ENCODE results near the gene SMAD7.

SMAD7 gene

DNA sequence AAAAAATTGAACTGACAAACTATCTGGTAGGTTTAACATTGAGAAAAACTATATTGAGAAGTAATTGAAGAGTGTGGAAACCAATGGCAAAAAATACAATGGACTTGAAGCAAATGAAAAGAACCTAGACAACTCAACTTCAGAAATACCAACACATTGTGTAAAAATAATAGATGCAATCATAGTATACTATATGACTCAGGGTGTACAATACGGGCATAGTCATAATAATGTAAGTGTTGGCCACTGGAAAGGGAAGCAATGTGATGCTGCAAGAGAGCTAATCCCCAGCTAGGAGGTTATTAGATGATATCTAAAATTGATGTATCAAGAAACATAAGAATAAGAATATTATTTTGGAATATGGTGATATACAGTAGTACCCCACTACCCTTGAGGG lies 45.3 kb downstream of the SMAD7 start:
- Mint-ChIP-seq H3K4me3 (no peak overlapping the region), H3K4me1 (ENCODE audit: low read depth) (peaks cover 66% of the 10 kb centered on the region), H3K27me3 (peaks cover 4% of the 10 kb centered on the region), H3K27ac (no peak overlapping the region), H3K9me3 (peaks cover 15% of the 10 kb centered on the region), H3K36me3 (ENCODE audit: low read depth) (peaks cover 12% of the 10 kb centered on the region)
- intact Hi-C loops (cut with micrococcal nuclease) = no loop called here

DNA sequence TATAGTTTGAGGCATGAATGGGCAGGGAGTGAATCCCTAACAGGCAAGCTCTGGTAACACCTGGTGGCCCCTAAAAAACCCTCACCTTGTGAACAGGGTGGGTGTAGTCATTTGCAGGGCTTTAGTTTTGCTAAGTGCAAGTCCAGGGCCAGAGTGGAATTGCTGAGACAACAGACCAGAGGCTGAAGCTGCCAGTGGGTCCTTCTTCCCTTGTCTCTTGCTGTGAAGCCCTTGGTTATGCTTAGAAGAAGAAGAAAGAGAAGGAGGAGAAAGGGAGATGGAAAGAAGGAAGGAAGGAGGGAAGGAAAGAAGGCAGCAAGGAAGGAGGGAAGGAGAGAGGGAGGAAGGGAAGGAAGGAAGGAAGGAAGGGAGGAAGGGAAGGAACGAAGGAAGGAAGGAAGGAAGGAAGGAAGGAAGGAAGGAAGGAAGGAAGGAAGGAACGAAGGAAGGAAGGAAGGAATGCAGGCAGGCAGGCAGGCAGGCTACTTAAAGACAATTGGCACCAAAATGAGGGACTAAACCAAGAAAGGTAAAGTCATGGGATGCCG lies 45.8 kb downstream of the SMAD7 start:
- intact Hi-C loops (cut with micrococcal nuclease) = no loop called here
- H3K27ac Mint-ChIP-seq = peak overlapping the region; percentile 93
- H3K4me3 Mint-ChIP-seq = no peak overlapping the region
- peaks cover 15% of the 10 kb centered on the region for H3K9me3 Mint-ChIP-seq
- H3K36me3 Mint-ChIP-seq (ENCODE audit: low read depth) = peaks cover 12% of the 10 kb centered on the region
- H3K4me1 Mint-ChIP-seq (ENCODE audit: low read depth) = peaks cover 71% of the 10 kb centered on the region
- peaks cover 4% of the 10 kb centered on the region for H3K27me3 Mint-ChIP-seq

DNA sequence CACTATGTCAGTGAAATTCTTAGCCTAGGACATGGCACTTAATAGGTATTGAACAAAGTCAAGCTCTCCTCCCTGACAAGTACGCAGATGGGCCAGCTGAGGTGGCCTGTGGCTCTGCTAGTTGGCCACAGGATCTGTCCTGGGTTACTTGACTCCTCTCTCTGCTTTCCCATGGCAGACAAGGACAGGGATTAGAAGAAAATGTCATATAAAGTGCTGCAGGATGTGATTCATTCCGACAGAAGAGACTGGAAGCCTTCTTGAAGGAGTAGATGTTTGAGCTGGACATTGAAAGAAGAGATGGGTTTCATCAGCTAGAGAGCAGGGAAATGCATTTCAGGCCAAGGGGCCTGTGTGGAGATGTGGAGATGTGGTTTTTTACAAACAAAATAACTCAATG lies 46.7 kb downstream of the SMAD7 start:
- peaks cover 15% of the 10 kb centered on the region for H3K9me3 Mint-ChIP-seq
- H3K27me3 Mint-ChIP-seq = peaks cover 4% of the 10 kb centered on the region
- peaks cover 77% of the 10 kb centered on the region for H3K4me1 Mint-ChIP-seq (ENCODE audit: low read depth)
- no peak overlapping the region for H3K4me3 Mint-ChIP-seq
- H3K36me3 Mint-ChIP-seq (ENCODE audit: low read depth) = peaks cover 12% of the 10 kb centered on the region
- intact Hi-C loops (cut with micrococcal nuclease) = no loop called here
- H3K27ac Mint-ChIP-seq = peak overlapping the region; percentile 93

DNA sequence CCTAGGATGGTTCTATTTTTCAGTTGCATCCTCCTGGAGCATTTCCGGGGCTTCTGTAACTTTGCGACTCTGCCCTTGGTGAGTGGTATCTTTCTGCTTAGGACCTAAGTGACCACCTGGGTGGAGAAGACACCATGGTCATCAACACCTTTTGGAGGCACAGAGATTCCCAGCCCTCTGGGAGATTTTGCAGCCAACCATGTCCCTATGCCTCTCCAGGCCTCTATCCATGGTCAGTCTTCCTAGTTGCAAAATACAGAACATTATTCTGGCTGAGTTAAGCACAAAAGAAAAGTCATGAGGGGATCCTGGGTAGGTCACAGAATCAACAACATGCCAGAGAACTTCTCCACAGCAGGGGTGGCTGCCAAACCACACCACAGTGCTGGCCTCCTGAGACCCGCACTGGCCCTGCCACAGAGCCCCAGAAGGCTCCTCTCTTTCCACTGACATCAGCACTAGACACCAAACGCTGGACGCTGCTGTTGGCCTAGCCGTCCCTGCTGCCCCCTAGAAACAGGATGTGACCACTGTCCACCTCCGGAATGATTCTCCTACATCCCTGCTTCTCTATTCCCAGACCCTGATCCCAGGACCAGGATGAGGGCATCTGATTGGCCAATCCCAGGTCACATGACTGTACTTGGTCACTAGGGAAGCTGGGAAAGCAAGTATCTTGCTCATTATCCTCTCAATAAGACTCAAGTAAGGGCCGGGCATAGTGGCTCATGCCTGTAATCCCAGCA lies 47.7 kb downstream of the SMAD7 start:
- H3K4me1 Mint-ChIP-seq (ENCODE audit: low read depth) = peaks cover 80% of the 10 kb centered on the region
- H3K27me3 Mint-ChIP-seq = peaks cover 4% of the 10 kb centered on the region
- H3K36me3 Mint-ChIP-seq (ENCODE audit: low read depth) = peaks cover 12% of the 10 kb centered on the region
- H3K4me3 Mint-ChIP-seq = no peak overlapping the region
- H3K27ac Mint-ChIP-seq = peak overlapping the region; percentile 93
- peaks cover 15% of the 10 kb centered on the region for H3K9me3 Mint-ChIP-seq
- intact Hi-C loops (cut with micrococcal nuclease) = no loop called here

DNA sequence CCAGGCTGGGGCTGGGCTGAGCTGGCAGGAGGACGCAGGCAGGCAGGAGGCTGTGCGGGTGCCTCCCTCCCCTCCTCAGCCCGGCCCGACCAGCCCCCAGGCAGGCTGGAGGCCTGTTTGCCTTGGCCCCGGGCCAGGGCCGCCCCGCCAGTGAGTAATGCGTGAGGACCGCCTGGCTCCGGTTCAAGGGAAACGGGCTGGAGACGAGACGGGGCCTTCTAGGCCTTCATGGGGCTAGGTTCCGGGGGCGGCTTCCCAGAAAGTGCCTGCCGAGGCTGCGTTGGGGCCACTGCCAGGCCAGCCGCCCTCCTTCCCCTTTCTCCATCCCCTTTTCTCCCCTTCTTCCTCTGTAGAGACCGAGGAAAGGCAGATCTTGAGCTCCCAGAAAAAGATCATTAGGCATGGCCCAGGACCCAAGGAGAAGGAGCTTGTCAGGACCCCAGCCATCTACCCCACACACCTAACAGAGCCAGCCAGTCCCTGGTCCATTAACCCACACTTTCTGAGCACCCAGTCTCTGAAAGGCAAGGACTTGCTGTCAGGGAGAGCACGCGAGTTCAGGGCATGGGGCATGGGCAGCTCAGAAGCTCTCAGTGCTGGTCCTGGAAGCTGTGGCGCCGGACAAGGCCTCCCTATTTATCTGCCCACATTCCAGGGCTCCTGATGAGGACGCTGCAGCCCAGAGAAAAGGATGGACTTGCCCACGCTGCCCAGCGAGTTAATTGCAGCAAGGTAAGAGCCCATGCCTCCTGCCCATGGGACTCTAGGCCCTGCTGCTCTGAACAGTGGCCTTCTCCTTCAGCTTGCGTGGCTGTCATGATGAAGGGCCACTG lies 48.5 kb downstream of the SMAD7 start:
- peaks cover 12% of the 10 kb centered on the region for H3K36me3 Mint-ChIP-seq (ENCODE audit: low read depth)
- H3K27ac Mint-ChIP-seq = peak overlapping the region; percentile 93
- intact Hi-C loops (cut with micrococcal nuclease) = no loop called here
- peak overlapping the region; percentile 26 for H3K4me3 Mint-ChIP-seq
- peaks cover 15% of the 10 kb centered on the region for H3K9me3 Mint-ChIP-seq
- peaks cover 86% of the 10 kb centered on the region for H3K4me1 Mint-ChIP-seq (ENCODE audit: low read depth)
- H3K27me3 Mint-ChIP-seq = peaks cover 4% of the 10 kb centered on the region

DNA sequence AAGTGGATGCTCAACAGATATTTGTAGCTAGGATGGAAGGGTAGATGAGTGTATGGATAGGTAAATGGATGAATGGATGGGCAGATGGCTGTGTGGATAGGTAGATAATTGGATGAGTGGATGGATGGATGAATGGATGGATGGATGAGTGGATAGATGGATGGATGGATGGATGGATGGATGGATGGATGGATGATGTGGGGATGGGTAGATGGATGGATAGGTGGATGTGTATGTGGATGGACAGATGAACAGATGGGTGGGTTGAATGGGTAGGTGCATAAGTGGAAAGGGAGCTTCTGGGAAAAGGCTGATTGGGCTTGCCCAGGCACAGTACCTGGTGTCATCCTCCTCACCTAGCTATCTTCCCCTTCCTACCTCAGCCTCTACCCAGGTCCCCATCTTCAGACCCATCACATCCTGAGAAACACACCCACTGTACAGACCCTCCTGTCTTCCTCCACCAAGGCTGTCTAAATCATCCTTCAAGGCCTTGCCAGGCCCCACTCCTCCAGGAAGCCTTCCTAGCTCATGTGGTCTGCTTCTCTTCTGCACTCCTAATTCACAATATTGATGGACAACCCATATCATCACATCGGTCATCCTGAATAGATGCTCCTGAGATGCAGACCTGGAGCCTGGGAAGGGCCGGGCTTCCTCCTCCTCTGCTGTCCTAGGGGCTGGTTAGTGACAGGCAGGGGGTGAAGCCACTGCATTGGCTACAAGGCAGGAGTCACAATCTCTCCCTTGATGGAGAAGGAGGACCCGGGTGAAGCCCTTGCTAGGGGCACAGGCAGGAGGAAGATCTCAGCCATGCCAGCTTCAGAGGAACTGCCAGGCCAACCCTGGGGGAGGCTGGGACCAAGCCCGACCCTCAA lies 49.4 kb downstream of the SMAD7 start:
- H3K36me3 Mint-ChIP-seq (ENCODE audit: low read depth) = peaks cover 12% of the 10 kb centered on the region
- H3K27ac Mint-ChIP-seq = peak overlapping the region; percentile 93
- peaks cover 15% of the 10 kb centered on the region for H3K9me3 Mint-ChIP-seq
- intact Hi-C loops (cut with micrococcal nuclease) = no loop called here
- no peak overlapping the region for H3K4me3 Mint-ChIP-seq
- peaks cover 3% of the 10 kb centered on the region for H3K27me3 Mint-ChIP-seq
- peaks cover 91% of the 10 kb centered on the region for H3K4me1 Mint-ChIP-seq (ENCODE audit: low read depth)

DNA sequence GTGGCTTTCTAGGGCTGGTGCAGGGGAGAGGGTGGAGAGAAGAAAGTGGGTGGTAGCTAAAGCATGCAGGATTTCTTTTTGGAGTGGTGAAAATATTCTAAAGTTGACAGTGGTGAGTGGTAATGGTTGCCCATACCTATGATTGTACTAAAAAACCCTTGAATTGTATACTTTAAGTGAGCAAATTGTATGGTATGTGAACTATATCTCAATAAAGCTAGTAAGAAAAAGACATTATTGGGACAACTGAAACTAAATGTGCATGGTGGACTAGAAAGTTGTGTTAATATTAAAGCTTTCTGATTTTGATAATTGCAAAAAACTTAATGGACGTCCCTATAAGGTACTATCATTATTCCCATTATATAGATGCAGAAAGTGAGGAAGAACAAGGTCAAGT lies 50.3 kb downstream of the SMAD7 start:
- intact Hi-C loops (cut with micrococcal nuclease) = no loop called here
- Mint-ChIP-seq H3K4me3 (no peak overlapping the region), H3K4me1 (ENCODE audit: low read depth) (peaks cover 92% of the 10 kb centered on the region), H3K36me3 (ENCODE audit: low read depth) (peaks cover 12% of the 10 kb centered on the region), H3K27me3 (peaks cover 3% of the 10 kb centered on the region), H3K27ac (no peak overlapping the region), H3K9me3 (peaks cover 15% of the 10 kb centered on the region)

DNA sequence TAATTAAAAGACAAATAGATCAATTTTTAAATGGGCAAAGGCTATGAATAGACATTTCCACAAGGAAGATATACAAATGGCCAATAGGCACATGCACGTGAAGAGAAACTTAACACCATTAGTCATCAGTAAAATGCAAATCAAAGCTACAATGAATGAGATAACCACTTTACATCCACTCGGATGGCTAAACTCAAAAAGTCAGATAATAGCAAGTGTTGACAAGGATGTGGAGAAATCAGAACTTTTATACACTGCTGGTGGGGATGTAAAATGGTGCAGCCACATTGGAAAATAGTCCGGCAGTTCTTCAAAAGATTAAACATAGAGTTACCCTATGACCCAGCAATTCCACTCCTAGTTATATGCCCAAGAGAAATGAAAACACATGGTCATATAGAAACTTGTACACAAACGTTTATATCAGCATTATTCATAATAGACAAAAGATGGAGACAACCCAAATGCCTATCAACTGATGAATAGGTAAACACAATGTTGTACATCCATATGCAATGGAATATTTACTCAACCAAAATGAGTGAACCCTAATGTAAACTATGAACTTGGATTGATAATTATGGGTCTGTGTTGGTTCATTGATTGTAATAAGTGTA lies 51.1 kb downstream of the SMAD7 start:
- H3K4me3 Mint-ChIP-seq = no peak overlapping the region
- H3K27ac Mint-ChIP-seq = no peak overlapping the region
- peaks cover 91% of the 10 kb centered on the region for H3K4me1 Mint-ChIP-seq (ENCODE audit: low read depth)
- peaks cover 1% of the 10 kb centered on the region for H3K27me3 Mint-ChIP-seq
- intact Hi-C loops (cut with micrococcal nuclease) = no loop called here
- peaks cover 5% of the 10 kb centered on the region for H3K36me3 Mint-ChIP-seq (ENCODE audit: low read depth)
- H3K9me3 Mint-ChIP-seq = peaks cover 7% of the 10 kb centered on the region

DNA sequence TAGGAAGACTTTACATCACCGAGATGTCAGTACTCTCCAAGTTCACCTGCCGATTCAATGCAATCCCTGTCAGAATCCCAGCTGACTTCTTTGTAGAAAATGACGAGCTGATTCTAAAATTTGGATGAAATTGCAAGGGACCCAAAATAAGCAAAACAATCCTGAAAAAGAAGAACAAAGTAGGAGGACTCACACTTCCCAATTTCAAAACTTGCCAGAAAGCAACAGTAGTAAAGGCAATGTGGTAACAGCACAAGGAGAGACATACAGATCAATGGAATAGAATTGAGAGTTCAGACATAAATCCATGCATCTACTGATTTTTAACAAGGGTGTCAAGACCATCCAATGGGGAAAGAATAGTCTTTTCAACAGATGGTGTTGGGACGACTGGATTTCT lies 52.2 kb downstream of the SMAD7 start:
- H3K27me3 Mint-ChIP-seq = no peaks in the 10 kb centered on the region
- intact Hi-C loops (cut with micrococcal nuclease) = no loop called here
- H3K27ac Mint-ChIP-seq = peak overlapping the region; percentile 62
- peaks cover 80% of the 10 kb centered on the region for H3K4me1 Mint-ChIP-seq (ENCODE audit: low read depth)
- H3K4me3 Mint-ChIP-seq = peak overlapping the region; percentile 4
- no peaks in the 10 kb centered on the region for H3K36me3 Mint-ChIP-seq (ENCODE audit: low read depth)
- H3K9me3 Mint-ChIP-seq = no peaks in the 10 kb centered on the region

DNA sequence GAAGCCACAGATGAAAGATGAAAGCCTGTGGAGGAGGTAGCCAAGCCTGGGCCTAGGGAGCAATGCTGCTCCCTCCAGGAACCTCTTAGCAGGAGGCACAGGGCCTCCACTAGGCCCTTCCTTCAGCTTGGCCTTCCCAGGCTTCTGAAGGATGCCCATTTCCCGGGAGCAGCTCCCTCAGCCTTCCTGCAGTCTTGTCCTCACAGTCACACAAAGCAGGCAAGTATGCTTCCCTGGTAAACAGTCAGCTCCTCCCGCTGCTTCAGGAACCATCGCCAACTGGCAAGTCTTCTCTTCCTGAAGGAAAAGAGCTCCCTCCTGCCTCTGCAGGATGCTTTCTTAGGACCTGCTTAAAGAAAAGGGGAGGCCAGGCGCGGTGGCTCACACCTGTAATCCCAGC lies 53.2 kb downstream of the SMAD7 start:
- intact Hi-C loops (cut with micrococcal nuclease) = loop anchor here (2.0 kb wide), 2 partner anchors 51 to 117 kb away; no protein-coding TSS in a partner anchor
- no peak overlapping the region for H3K4me3 Mint-ChIP-seq
- peak overlapping the region; percentile 81 for H3K27ac Mint-ChIP-seq
- H3K36me3 Mint-ChIP-seq (ENCODE audit: low read depth) = no peaks in the 10 kb centered on the region
- peaks cover 70% of the 10 kb centered on the region for H3K4me1 Mint-ChIP-seq (ENCODE audit: low read depth)
- no peaks in the 10 kb centered on the region for H3K27me3 Mint-ChIP-seq
- no peaks in the 10 kb centered on the region for H3K9me3 Mint-ChIP-seq

DNA sequence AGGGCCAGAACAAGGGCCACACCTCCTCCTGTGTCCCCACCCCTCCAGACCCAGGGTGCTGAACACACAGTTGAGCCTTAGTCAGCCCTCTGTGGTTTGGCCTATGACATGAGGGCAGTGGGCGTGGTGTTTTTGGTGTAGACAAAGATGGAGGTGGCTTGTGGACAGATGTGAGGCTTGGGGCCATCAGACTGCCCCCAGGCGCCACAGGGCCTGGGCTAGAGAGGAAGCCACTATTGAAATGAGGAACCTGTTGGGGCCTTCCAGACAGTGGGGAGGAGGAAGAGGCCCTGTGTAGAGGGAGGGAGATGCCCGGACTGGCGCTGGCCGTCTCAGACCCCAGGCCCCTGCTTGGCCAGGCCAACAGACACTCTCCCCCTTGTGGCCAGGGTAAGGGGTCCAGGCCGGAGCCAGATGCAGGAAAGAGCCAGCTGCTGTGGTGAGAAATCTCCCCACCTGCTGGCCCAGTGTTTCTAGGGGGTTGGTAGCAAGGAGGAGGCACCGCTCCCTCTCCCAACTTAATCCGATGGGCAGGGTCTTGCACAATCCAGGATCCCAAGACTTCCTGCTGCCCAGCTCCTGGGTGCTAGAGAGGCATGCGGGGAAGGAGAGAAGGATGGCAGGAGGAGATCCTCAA lies 53.8 kb downstream of the SMAD7 start:
- H3K9me3 Mint-ChIP-seq = no peaks in the 10 kb centered on the region
- H3K27me3 Mint-ChIP-seq = no peaks in the 10 kb centered on the region
- peak overlapping the region; percentile 81 for H3K27ac Mint-ChIP-seq
- peak overlapping the region; percentile 37 for H3K4me3 Mint-ChIP-seq
- H3K4me1 Mint-ChIP-seq (ENCODE audit: low read depth) = peaks cover 65% of the 10 kb centered on the region
- no peaks in the 10 kb centered on the region for H3K36me3 Mint-ChIP-seq (ENCODE audit: low read depth)
- intact Hi-C loops (cut with micrococcal nuclease) = loop anchor here (2.0 kb wide), 2 partner anchors 52 to 116 kb away; no protein-coding TSS in a partner anchor

DNA sequence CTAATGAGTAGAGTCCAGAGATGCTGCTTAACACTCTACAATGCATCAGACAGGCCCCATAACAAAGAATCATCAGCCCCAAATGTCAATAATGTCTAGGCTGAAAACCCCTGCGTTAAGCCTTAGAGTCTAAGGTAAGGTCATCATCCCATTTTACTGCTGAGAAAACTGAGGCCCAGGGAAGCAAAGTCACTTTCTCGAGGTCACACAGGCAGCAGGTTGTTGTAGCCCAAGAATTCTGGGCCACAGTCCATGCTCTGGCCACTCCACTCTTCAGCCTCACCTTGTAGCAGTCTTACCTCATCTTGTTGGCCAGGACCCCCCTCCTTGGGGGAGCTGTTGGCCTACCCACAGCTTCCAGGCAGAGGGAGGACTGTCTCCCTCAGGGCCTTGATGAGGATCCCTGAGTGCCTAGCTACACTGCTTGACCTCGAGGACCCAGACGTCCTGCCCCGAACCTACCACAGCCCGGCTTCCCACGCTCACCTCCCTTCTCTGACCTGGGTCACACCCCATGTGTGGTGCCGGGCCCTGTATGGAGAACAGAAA lies 54.4 kb downstream of the SMAD7 start:
- H3K4me1 Mint-ChIP-seq (ENCODE audit: low read depth) = peaks cover 59% of the 10 kb centered on the region
- H3K4me3 Mint-ChIP-seq = peak overlapping the region; percentile 37
- peak overlapping the region; percentile 81 for H3K27ac Mint-ChIP-seq
- H3K27me3 Mint-ChIP-seq = no peaks in the 10 kb centered on the region
- intact Hi-C loops (cut with micrococcal nuclease) = loop anchor here (2.0 kb wide), 2 partner anchors 52 to 116 kb away; no protein-coding TSS in a partner anchor
- H3K9me3 Mint-ChIP-seq = no peaks in the 10 kb centered on the region
- H3K36me3 Mint-ChIP-seq (ENCODE audit: low read depth) = no peaks in the 10 kb centered on the region
